Transverse colon (tissue), 4 donors: ENCODE results near the gene HIF3A. TPM values are rescaled to one million over a fixed set of nuclear protein-coding genes. Genes with fewer than 3 reads are reported as not detected.

Experiments used
- DNase-seq: peaks from one replicate; pipeline ENCODE4 v3.0.0-alpha.2; 2019
- H3K27ac ChIP-seq, 4 donors: fragments of 200-600 bp; sonication (generic); 2 replicates each; pipeline ENCODE4 v1.5.1; 2016 to 2018; ENCODE audit warnings: inconsistent platforms in 4 of 4
- H3K27me3 ChIP-seq: fragments of 200-600 bp; sonication (generic); 2 replicates; pipeline ENCODE4 v1.5.1; 2017; ENCODE audit warnings: inconsistent platforms
- H3K36me3 ChIP-seq, 4 donors: fragments of 200-600 bp; sonication (generic); 2 replicates each; pipeline ENCODE4 v1.5.1; 2017 to 2019; ENCODE audit warnings: inconsistent platforms in 4 of 4
- H3K4me1 ChIP-seq, 4 donors: fragments of 200-600 bp; sonication (generic); 2 replicates each; pipeline ENCODE4 v1.5.1; 2017 to 2020; ENCODE audit warnings: inconsistent platforms in 4 of 4
- H3K4me3 ChIP-seq, 4 donors: fragments of 200-600 bp; sonication (generic); 1 replicate in 1 of 4; 2 replicates in 3 of 4; pipeline versions ENCODE4 v1.5.1 to v1.6.1; 2017 to 2019; ENCODE audit warnings: inconsistent platforms in 4 of 4
- H3K9me3 ChIP-seq, 2 donors: fragments of 200-600 bp; sonication (generic); 2 replicates each; pipeline ENCODE4 v1.5.1; 2017 to 2019; ENCODE audit warnings: inconsistent platforms in 2 of 2
- CTCF ChIP-seq, 5 experiments: fragments of 200-600 bp in 3 of 5; fragments of 450-650 bp in 2 of 5; sonication (generic) in 3 of 5; IDR thresholded peaks; 1 replicate in 2 of 5; 2 replicates in 3 of 5; pipeline ENCODE4 v1.5.1; 2016 to 2017; ENCODE audit warnings: antibody characterized with exemption in 5 of 5, inconsistent platforms in 3 of 5, mild to moderate bottlenecking in 2 of 5, moderate library complexity in 1 of 5
- EP300 ChIP-seq: sonication (generic); formaldehyde crosslinking; IDR thresholded peaks from one replicate; pipeline ENCODE4 v1.6.1; 2017; ENCODE audit warnings: antibody characterized with exemption, low read depth
- POLR2A ChIP-seq: fragments of 450-650 bp; IDR thresholded peaks from one replicate; pipeline ENCODE4 v1.6.1; 2016; ENCODE audit warnings: antibody characterized with exemption, mild to moderate bottlenecking, moderate library complexity
- POLR2AphosphoS5 ChIP-seq, 3 donors: sonication (generic); formaldehyde crosslinking; IDR thresholded peaks; one replicate each; pipeline ENCODE4 v1.6.1; 2016; ENCODE audit warnings: antibody characterized with exemption in 3 of 3
- WGBS, 2 donors: methylation state at CpG; one replicate each; pipeline ENCODE4 v1.1.5; 2018; ENCODE audit warnings: low coverage in 1 of 2; 5-methylcytosine and 5-hydroxymethylcytosine counted together
- in situ Hi-C, 4 donors: fragments of 200-750 bp; cut with MboI; loops; one replicate each; pipeline versions ENCODE4 v1.15.0 to v1.15.1; 2017; ENCODE audit warnings: low sequenced_read_pairs in 3 of 4, low pct_ligation_motif_present in 1 of 4, low pct_unique_long_range_greater_than_20kb in 1 of 4
- intact Hi-C: fragments of 100-400 bp; cut with DNase I; formaldehyde crosslinking; loops from one replicate; pipeline ENCODE4 v1.15.1; 2023; ENCODE audit warnings: low total_unique reads
- total RNA-seq, 4 donors: library from RNA; depleted of rRNA; stranded (reverse); fragments of >200 nt; gene quantifications; one replicate each; pipeline ENCODE4 v1.1.0, GENCODE V29; 2016

HIF3A gene
- total RNA-seq, 4 donors from 2014 or later = 37.7 to 227 (median 97.5) TPM

GRCh38 chr19:46365561-46365960, 68.7 kb downstream of the HIF3A start:
- no peaks in the 10 kb centered on the region for H3K9me3 ChIP-seq
- no peaks in the 10 kb centered on the region for H3K36me3 ChIP-seq
- no peaks in the 10 kb centered on the region for H3K27me3 ChIP-seq
- DNase-seq = no peak
- H3K4me3 ChIP-seq = no peak overlapping the region
- no peak overlapping the region for H3K27ac ChIP-seq
- intact Hi-C loops (no loop called here), in situ Hi-C loops (no loop called here)
- TF ChIP-seq EP300 (no peak), POLR2A (no peak), CTCF (IDR thresholded peaks at IDR 0.05) (no peak), POLR2AphosphoS5 (IDR thresholded peaks at IDR 0.05) (no peak)
- WGBS, 2 donors = 94 to 100% methylated on average over 1 to 4 of the region's 4 CpGs
- no peaks in the 10 kb centered on the region for H3K4me1 ChIP-seq

- Histone ChIP-seq H3K27ac (no peak overlapping the region), H3K36me3 (no peaks in the 10 kb centered on the region), H3K9me3 (no peaks in the 10 kb centered on the region), H3K4me1 (no peaks in the 10 kb centered on the region), H3K4me3 (no peak overlapping the region), H3K27me3 (no peaks in the 10 kb centered on the region)
- DNase-seq = no peak
- in situ Hi-C loops (no loop called here), intact Hi-C loops (no loop called here)
- TF ChIP-seq EP300 (no peak), POLR2AphosphoS5 (IDR thresholded peaks at IDR 0.05) (no peak), CTCF (IDR thresholded peaks at IDR 0.05) (no peak), POLR2A (no peak)
- 84 to 95% methylated on average over 6 to 9 of the region's 9 CpGs for WGBS, 2 donors
These were observed 69.9 kb downstream of the HIF3A start for GRCh38 chr19:46366620-46367292.

- peaks cover 0 to 4% (median 1%) of the 10 kb centered on the region in 4 donors for H3K4me1 ChIP-seq
- in situ Hi-C loops (no loop called here), intact Hi-C loops (no loop called here)
- H3K4me3 ChIP-seq = no peak overlapping the region
- H3K27me3 ChIP-seq = no peaks in the 10 kb centered on the region
- H3K36me3 ChIP-seq = no peaks in the 10 kb centered on the region
- no peaks in the 10 kb centered on the region for H3K9me3 ChIP-seq
- TF ChIP-seq POLR2AphosphoS5 (IDR thresholded peaks at IDR 0.05) (no peak), EP300 (no peak), POLR2A (no peak), CTCF (IDR thresholded peaks at IDR 0.05) (no peak)
- no peak for DNase-seq
- no peak overlapping the region for H3K27ac ChIP-seq
- WGBS, 2 donors = 98 to 100% methylated on average over 1 to 5 of the region's 5 CpGs
These were observed 70.6 kb downstream of the HIF3A start for GRCh38 chr19:46367426-46367825.

- Histone ChIP-seq H3K36me3 (no peaks in the 10 kb centered on the region), H3K27me3 (no peaks in the 10 kb centered on the region), H3K9me3 (no peaks in the 10 kb centered on the region), H3K4me1 (peaks cover 4 to 10% (median 8%) of the 10 kb centered on the region in 4 donors), H3K4me3 (no peak overlapping the region), H3K27ac (no peak overlapping the region)
- in situ Hi-C loops (no loop called here), intact Hi-C loops (no loop called here)
- WGBS, 2 donors = 88 to 100% methylated on average over 1 to 7 of the region's 7 CpGs
- no peak for DNase-seq
- no peak for TF ChIP-seq POLR2A
- TF ChIP-seq EP300 = no peak
- no peak for TF ChIP-seq POLR2AphosphoS5 (IDR thresholded peaks at IDR 0.05)
- no peak for TF ChIP-seq CTCF (IDR thresholded peaks at IDR 0.05)
These were observed 71.3 kb downstream of the HIF3A start for GRCh38 chr19:46368116-46368515.
